Ovary (tissue), 9 donors: ENCODE data around the gene SLC6A12. TPM values are rescaled to one million over a fixed set of nuclear protein-coding genes. Genes with fewer than 3 reads are reported as not detected.

Experiments used
- DNase-seq, 5 donors: peaks; one replicate each; pipeline ENCODE4 v3.0.0-alpha.2; 2019 to 2020
- H3K27ac ChIP-seq, 2 donors: fragments of 200-600 bp; one replicate each; pipeline versions ENCODE4 v1.5.1 to v1.8.0; 2019 to 2022
- H3K27me3 ChIP-seq: fragments of 200-600 bp; one replicate; pipeline ENCODE4 v1.8.0; 2022
- H3K36me3 ChIP-seq: fragments of 200-600 bp; sonication (generic); one replicate; pipeline ENCODE4 v1.5.1; 2019
- H3K4me1 ChIP-seq: one replicate; pipeline ENCODE4 v1.8.1; 2013; ENCODE audit warnings: mild to moderate bottlenecking, moderate library complexity; ENCODE audit not compliant: insufficient read depth
- H3K4me3 ChIP-seq: fragments of 200-600 bp; sonication (generic); one replicate; pipeline ENCODE4 v1.5.1; 2017
- H3K9me3 ChIP-seq, 2 donors: fragments of 200-600 bp in 1 of 2; sonication (generic) in 1 of 2; one replicate each; pipeline versions ENCODE4 v1.5.1 to v1.8.1; 2013 to 2019; ENCODE audit warnings: mild to moderate bottlenecking in 1 of 2, moderate library complexity in 1 of 2
- EP300 ChIP-seq: sonication (generic); formaldehyde crosslinking; IDR thresholded peaks from one replicate; pipeline ENCODE4 v1.6.1; 2017; ENCODE audit warnings: antibody characterized with exemption
- POLR2A ChIP-seq: fragments of 450-650 bp; IDR thresholded peaks from one replicate; pipeline ENCODE4 v1.6.1; 2017; ENCODE audit warnings: antibody characterized with exemption, mild to moderate bottlenecking, moderate library complexity
- WGBS, 3 donors: extraction: QIAGEN DNeasy Blood & Tissue Kit in 1 of 3; methylation state at CpG; one replicate each; pipeline versions ENCODE4 v1.1.5 to v1.1.7; 2013 to 2017; 5-methylcytosine and 5-hydroxymethylcytosine counted together
- intact Hi-C, 4 donors: fragments of 100-400 bp; cut with DNase I; formaldehyde crosslinking; loops; one replicate each; pipeline versions ENCODE4 v1.11.0 to v1.15.1; 2022 to 2023
- polyA plus RNA-seq, 2 donors: library from polyadenylated mRNA; stranded (reverse); fragments of 200-250 nt in 1 of 2; fragments of 350-450 nt in 1 of 2; fragmentation: Illumina TruSeq in 1 of 2; extraction: RNeasy Lipid Tissue Mini Kit (QIAGEN cat#74804) in 1 of 2; gene quantifications; one replicate each; pipeline ENCODE4 v1.2.3, GENCODE V29; 2013 to 2014
- total RNA-seq, 7 donors: library from RNA; depleted of rRNA in 2 of 7; stranded (reverse); fragments of >200 nt in 2 of 7; fragmentation: NEBNext Ultra II Directional in 3 of 7; extraction: Animal tissue kit (Norgen Biotek cat#: 25700) in 3 of 7; gene quantifications; one replicate each; pipeline versions ENCODE4 v1.1.0 to v1.2.4, GENCODE V29; 2016 to 2023
- TF ChIP-seq, protein P1 (sequence below), 3 donors: fragments of 450-650 bp in 2 of 3; fragments of 200-600 bp in 1 of 3; IDR thresholded peaks; one replicate each; pipeline versions ENCODE4 v1.5.1 to v1.8.0; 2016 to 2022; ENCODE audit warnings: antibody characterized with exemption in 3 of 3, mild to moderate bottlenecking in 1 of 3
- donor health status: DM: no; HTN: no; CAD: no; lungs with moderate emphysema.
- donor health status: DM: no; HTN: no; CAD: no.
- donor health status: Bipolar disorder and iron deficiency.
- donor health status: DM: yes; HTN: yes; CAD: no.
- donor health status: DM: no; HTN: no; CAD: no.
- donor health status: DM: yes; HTN: yes; CAD: no.

SLC6A12 gene
- total and polyA plus RNA-seq, 9 donors, result 0.24 to 7.5 (median 1.5) TPM; not detected in 1

DNA sequence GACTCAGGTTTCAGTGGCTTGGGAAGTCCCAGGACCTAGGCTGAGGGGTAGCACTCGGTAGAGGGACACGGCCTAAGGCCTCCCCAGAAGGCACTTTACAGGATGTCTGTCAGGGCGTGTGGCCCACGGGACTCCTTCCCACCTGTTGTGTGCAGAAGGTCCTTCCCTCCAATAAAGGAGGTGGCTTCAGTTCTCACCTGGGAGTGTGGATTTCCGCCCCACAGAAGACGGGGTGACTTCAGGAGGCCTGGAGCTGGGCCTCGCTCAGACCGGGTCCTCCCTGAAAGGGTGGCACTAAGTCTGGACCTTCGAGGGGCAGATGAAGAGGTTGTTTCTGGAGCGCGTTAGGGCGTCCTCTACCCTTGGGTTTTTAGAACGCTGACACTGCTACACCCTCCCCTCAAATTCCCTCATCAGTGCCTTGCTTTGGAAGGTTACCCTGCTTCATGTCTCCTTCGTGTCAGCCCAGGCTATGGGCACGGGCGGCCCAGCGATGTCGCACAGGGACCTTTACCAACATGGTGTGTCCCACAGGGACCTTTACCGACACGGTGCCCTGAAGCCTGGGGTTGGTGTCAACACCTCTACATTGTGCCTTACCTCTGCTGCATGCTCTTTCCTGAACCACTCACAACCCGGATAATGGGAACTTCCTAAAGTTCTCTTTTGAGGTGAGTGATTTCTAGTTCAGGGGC lies 7.1 kb downstream of the SLC6A12 start:
- no peaks in the 10 kb centered on the region for H3K36me3 ChIP-seq
- no peak for DNase-seq
- TF ChIP-seq POLR2A (no peak), EP300 (no peak)
- TF ChIP-seq, protein P1, sequence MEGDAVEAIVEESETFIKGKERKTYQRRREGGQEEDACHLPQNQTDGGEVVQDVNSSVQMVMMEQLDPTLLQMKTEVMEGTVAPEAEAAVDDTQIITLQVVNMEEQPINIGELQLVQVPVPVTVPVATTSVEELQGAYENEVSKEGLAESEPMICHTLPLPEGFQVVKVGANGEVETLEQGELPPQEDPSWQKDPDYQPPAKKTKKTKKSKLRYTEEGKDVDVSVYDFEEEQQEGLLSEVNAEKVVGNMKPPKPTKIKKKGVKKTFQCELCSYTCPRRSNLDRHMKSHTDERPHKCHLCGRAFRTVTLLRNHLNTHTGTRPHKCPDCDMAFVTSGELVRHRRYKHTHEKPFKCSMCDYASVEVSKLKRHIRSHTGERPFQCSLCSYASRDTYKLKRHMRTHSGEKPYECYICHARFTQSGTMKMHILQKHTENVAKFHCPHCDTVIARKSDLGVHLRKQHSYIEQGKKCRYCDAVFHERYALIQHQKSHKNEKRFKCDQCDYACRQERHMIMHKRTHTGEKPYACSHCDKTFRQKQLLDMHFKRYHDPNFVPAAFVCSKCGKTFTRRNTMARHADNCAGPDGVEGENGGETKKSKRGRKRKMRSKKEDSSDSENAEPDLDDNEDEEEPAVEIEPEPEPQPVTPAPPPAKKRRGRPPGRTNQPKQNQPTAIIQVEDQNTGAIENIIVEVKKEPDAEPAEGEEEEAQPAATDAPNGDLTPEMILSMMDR (IDR thresholded peaks at IDR 0.05), result no peak
- no peak overlapping the region for H3K4me3 ChIP-seq
- H3K27ac ChIP-seq, result no peak overlapping the region
- intact Hi-C loops, result no loop called here
- 88 to 92% (median 91%) methylated on average over 21 of the region's 21 CpGs for WGBS, 3 donors
- no peaks in the 10 kb centered on the region for H3K9me3 ChIP-seq
- peaks cover 5% of the 10 kb centered on the region for H3K4me1 ChIP-seq
- no peaks in the 10 kb centered on the region for H3K27me3 ChIP-seq

DNA sequence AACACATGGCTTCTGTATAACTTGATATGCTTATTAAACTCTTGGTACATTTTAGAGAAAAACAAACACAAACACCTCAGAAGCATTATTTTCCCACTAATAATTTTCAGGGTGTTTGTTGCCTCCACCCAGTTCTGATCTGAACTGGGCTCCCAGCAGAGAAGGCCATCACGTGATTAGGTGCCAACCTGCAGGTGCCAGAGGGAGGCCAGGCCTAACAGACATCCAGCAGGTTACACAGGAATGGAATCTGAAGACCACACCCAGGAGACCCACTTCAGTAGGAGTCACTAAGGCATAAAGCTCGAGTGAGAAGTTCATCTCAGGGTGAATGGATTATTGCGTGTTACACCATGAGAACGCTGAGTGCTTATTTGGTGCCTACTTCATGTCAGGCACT lies 8.9 kb downstream of the SLC6A12 start:
- no peaks in the 10 kb centered on the region for H3K27me3 ChIP-seq
- 84 to 91% (median 86%) methylated on average over 4 of the region's 4 CpGs for WGBS, 3 donors
- intact Hi-C loops, result no loop called here

DNA sequence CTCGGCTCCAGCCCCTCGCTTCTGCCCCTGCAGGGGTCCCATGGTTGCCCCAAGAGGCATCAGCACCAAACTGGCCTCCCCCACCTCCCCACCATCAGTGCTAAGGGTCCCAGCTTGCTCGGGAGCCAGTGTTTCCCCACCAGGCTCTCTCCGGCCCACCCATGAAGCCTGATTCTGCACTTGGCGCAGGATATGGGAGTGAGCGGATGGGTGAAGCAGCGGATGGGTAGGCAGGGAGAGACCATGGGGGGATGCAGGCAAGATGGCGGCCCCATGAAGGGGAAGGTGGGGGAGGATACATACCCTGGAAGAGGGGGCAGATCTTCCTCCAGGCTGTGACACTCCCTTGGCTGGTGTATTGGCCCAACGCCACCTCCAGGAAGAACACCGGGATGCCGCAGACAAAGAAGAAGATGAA lies 9.7 kb downstream of the SLC6A12 start:
- TF ChIP-seq EP300, result no peak
- TF ChIP-seq, protein P1 (IDR thresholded peaks at IDR 0.05), result no peak
- no peak for TF ChIP-seq POLR2A

More for the DNA sequence above, 8.9 kb downstream of the SLC6A12 start:
- no peak overlapping the region for H3K27ac ChIP-seq
- no peak for DNase-seq
- TF ChIP-seq, protein P1 (IDR thresholded peaks at IDR 0.05), result no peak
- TF ChIP-seq EP300 (no peak), POLR2A (no peak)
- no peaks in the 10 kb centered on the region for H3K9me3 ChIP-seq
- no peak overlapping the region for H3K4me3 ChIP-seq
- H3K36me3 ChIP-seq, result no peaks in the 10 kb centered on the region
- peaks cover 5% of the 10 kb centered on the region for H3K4me1 ChIP-seq

DNA sequence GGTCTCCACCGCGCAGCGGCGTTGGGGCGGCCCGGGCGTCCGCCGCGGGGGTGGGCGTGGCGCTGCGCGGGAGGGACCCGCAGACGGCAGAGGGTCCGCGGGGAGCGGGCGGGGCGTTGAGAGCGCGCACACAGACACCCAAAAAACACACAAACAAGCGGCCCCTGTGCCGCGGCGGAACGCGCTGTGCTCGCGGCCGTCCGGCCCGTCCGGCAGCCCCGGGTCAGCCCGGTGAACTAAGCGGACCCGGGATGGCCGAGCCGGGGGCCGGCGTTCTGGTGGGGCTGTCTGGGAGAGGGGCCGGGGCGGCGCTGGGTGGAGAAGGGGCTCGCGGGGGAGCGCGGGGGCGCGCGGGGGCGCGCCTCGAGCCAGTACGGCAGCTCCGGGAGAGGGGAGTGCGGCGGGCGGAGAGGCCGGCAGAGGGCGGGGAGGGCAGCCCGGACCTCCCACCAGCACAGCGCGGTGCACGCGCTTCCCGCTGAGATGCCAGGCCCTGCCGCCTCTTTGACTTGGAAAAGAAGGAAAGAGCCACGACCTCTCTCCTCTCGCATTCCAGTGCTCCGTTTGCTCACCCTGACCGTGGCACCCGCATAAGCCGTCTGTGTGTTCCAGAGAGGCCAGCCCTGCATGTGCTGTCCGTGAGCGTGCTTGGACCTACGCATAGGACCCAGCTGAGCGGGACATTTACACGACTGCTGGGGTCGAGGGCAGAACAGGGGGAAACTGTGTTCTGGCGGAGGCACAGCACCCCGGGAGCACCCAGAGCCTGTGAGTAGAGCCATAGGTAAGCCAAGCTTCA lies 10.3 kb downstream of the SLC6A12 start:
- H3K27me3 ChIP-seq, result no peaks in the 10 kb centered on the region
- H3K36me3 ChIP-seq, result no peaks in the 10 kb centered on the region
- WGBS, 3 donors, result 6 to 27% (median 26%) methylated on average over 31 to 84 of the region's 84 CpGs
- H3K4me3 ChIP-seq, result peak overlapping the region; percentile 44
- peak overlapping the region in 1 of 2 donors; percentile 37 for H3K27ac ChIP-seq
- intact Hi-C loops, result no loop called here
- TF ChIP-seq EP300, result no peak
- TF ChIP-seq, protein P1 (IDR thresholded peaks at IDR 0.05), result peak in 1 of 3 donors; percentile 32
- DNase-seq, result peak in 4 of 5 donors; percentile 50 to 76 (median 62)
- H3K9me3 ChIP-seq, result no peaks in the 10 kb centered on the region
- H3K4me1 ChIP-seq, result peaks cover 6% of the 10 kb centered on the region

More for the DNA sequence above, 9.7 kb downstream of the SLC6A12 start:
- no peaks in the 10 kb centered on the region for H3K9me3 ChIP-seq
- no peaks in the 10 kb centered on the region for H3K27me3 ChIP-seq
- no peak overlapping the region for H3K27ac ChIP-seq
- H3K36me3 ChIP-seq, result no peaks in the 10 kb centered on the region
- peaks cover 5% of the 10 kb centered on the region for H3K4me1 ChIP-seq
- DNase-seq, result no peak
- WGBS, 3 donors, result 75 to 87% (median 78%) methylated on average over 11 of the region's 11 CpGs
- peak overlapping the region; percentile 44 for H3K4me3 ChIP-seq
- intact Hi-C loops, result no loop called here
